Right ventricle myocardium inferior (tissue), 1 donor: Measurements from ENCODE around the gene ZBTB25. TPM values are rescaled to one million over a fixed set of nuclear protein-coding genes. Genes with fewer than 3 reads are reported as not detected.

Experiments used
- ATAC-seq: fragments of 200-7000 bp; cut with Tn5 transposase; one replicate; pipeline ENCODE4 v1.9.1; 2020; ENCODE audit warnings: mild to moderate bottlenecking, moderate library complexity
- DNase-seq: peaks from one replicate; pipeline ENCODE4 v3.0.0; 2021; ENCODE audit errors: missing footprints
- intact Hi-C: fragments of 100-400 bp; cut with DNase I; formaldehyde crosslinking; loops from one replicate; pipeline ENCODE4 v1.11.0; 2022
- total RNA-seq: library from RNA; stranded (reverse); fragmentation: NEBNext Ultra II Directional; extraction: Animal tissue kit (Norgen Biotek cat#: 25700); gene quantifications from one replicate; pipeline ENCODE4 v1.2.1, GENCODE V29; 2021
- donor health status: DM: no; HTN: yes; CAD: no; lungs with severe emphysema.

Gene ZBTB25
- total RNA-seq, 1 donor from 2014 or later, result 17.6 TPM

DNA sequence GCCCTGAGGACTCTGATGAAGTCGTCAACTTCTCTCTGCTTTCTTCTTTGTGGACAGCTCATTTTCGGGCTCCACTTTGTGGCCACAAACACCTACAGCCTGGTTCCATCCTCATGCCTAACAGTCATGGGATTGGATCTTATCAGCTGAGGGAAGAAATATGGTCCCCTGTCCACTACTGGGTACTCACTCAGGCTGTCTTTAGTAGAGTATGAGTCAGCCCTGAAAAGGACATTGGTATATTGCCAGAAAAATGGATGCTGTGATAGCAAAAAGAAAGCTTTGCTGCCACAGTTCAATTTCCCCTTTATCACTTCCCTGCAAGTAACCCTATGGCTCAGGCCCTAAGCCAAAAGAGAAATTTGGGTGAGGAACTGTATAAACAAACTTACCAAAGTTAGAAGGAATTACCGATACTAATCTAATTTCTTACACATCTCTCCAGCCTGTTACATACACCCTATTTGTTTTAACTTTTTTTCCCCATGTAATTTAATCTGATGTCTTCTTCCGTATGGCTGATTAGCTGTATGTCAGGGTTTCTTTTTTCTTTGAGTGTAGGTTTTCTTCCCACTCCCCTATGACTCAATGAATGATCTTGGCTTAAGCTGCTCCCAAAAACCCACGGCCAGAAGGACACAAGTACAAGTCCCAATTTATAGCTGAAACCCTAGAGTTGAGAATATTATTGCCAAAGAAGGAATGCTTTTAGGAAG, 86.4 kb downstream of the ZBTB25 start:
- DNase-seq, result no peak
- intact Hi-C loops, result no loop called here
- peak; percentile 39 for ATAC-seq

DNA sequence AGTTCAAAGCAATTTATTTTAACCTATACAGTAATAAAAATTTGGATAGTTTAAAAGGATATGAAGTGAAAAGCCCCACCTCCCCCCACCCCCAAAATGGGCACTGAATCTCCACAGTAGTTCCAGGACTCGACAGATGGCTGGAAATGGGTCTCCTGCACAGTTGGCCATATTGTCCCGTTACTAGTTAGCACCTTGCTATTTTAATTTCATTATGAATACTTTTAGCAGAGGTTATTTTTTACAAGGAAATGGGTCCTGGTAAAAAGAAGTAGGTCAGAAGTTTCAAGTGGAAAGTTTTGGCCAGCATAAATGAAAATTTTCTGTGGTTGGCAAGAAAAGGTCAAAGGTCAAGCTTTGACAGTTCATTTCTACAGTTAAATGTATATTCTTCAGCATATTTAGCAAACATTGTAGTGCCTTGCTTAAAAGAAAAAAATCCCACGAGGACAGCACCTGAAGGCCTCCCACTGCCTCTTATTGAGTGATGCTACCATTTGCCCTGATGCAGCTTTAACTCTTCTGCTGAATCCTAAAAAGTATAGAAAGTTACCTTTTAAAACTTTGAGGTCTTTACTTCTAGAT, 87.2 kb downstream of the ZBTB25 start:
- DNase-seq (no peak), ATAC-seq (no peak)
- intact Hi-C loops, result no loop called here

GRCh38 chr14:64412237-64412636, 91.4 kb downstream of the ZBTB25 start:
- no peak for ATAC-seq
- intact Hi-C loops, result no loop called here
- no peak for DNase-seq

DNA sequence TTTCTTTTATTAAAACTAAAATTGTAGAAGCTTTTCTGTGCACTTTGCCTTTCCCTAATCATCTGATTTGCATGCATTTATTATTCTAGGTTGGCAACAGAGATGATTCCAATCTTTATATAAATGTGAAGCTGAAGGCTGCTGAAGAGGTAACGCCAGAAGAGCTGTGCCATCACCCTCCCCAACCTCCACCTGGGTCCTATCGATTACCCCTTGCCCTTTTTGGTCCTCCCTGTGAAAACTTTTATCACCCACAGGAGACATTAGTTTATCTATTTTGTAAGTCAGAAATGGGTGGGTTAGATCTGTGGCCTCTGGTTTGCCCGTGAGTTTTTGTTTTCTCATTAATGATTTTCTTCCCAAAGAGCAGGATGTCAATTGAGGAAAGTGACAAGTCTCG, 92.6 kb downstream of the ZBTB25 start:
- DNase-seq, result no peak
- ATAC-seq, result no peak
- intact Hi-C loops, result no loop called here

GRCh38 chr14:64410084-64410774, 93.4 kb downstream of the ZBTB25 start:
- ATAC-seq (no peak), DNase-seq (no peak)
- intact Hi-C loops, result no loop called here

DNA sequence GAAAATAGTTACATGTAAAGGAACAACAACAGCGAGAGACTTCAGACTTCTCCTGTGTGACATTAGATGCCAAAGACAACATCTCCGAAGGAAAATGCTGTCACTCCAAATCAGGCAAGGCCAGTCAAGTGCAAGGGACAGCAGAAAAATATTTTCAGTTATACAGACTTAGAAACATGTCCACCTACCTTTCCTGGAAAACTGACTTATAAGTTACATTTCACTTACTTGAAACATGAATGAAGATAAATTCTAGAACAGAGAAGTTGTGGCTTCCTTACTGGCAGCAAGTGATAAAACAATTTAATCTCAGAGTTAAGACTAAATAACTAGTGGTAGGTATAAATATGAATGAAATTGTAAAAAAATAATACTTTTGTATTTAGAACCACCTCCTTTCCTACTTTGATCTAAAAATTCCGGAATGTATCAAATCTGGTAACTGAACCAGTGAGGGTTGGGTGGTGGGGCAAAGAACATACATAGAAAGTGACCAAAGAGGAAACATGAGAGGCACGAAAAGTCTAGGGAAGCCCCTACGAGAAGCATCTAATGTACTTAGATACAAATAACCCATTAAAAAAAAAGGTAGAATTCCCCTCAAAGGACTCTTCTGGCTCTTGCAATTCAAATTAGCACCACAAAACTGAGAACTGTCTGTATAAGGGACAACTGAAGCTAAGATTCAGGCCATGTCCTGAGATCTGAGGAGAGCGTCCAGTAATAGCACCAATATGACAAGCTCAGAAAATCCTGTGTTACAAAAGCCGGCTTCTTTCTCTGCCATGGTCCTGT, 94.3 kb downstream of the ZBTB25 start:
- ATAC-seq, result no peak
- no peak for DNase-seq
- intact Hi-C loops, result no loop called here

DNA sequence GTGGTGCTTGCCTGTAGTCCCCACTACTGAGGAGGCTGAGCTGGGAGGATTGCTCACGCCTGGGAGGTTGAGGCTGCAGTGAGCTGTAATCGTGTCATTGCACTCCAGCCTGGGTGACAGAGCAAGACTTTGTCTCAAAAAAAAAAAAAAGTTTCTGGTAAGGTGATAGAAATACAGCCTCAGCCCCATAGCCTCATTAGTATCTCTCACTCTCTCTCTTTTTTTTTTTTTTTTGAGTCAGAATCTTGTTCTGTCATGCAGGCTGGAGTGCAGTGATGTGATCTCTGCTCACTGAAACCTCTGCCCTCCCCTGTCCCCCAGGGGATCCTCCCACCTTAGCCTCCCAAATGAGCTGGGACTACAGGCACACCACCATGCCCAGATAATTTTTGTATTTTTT, 96.3 kb downstream of the ZBTB25 start:
- DNase-seq (no peak), ATAC-seq (no peak)
- intact Hi-C loops, result no loop called here

DNA sequence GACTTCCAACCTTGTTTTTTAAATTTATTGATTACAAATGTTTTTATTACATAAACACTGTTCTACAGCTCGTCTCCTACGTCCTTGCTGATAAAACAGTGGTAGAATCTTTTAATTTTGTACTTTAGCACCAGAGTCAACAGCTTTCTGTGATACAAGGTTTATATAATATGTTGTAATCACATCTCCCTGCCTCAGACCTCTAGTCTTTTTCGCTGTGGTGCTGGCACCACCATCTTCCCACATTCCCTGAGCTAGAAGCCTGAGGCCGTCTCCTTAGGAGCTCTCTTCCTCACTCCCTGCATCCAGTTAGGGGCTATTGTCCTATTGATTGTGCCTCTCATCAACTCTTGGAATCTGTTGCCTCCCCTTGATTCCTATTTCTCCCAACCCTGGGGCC, 98.3 kb downstream of the ZBTB25 start:
- ATAC-seq (no peak), DNase-seq (no peak)
- intact Hi-C loops, result no loop called here

DNA sequence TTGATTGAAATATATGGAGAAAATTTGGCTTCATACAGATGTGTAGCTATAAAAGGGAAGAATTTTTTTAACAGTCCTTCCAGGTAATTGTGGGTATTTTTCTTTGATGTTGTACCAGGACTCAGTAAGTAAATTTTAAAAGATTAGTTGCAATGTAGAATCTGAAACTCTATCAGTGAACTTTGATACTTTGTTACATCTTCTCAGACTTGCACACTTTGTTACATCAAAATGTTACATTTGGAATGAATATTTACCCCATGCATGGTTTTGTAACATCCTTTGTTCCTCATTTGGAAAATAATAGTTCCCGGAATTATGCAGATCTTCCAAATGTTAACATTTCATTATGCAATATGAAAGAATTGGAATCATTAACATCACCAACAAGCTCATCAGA, 101.7 kb downstream of the ZBTB25 start:
- no peak for DNase-seq
- no peak for ATAC-seq
- intact Hi-C loops, result no loop called here

- DNase-seq (no peak), ATAC-seq (peak; percentile 68)
- intact Hi-C loops, result no loop called here
Observed at GRCh38 chr14:64400829-64401459, 102.7 kb downstream of the ZBTB25 start.

Other genes starting within 250 kb of the ZBTB25 start
- 0.78 TPM for gene ESR2, start 209.5 kb downstream of the ZBTB25 start, total RNA-seq
- 58.1 TPM for gene MTHFD1, start 115.5 kb downstream of the ZBTB25 start, total RNA-seq
- 0.16 TPM for gene AKAP5, start 38.3 kb downstream of the ZBTB25 start, total RNA-seq
- 22.3 TPM for gene ZBTB1, start 932 bp upstream of the ZBTB25 start, total RNA-seq
- 15.2 TPM for gene HSPA2, start 36.9 kb upstream of the ZBTB25 start, total RNA-seq
- gene PPP1R36, start 46.1 kb upstream of the ZBTB25 start, total RNA-seq, result not detected
- gene PLEKHG3, start 200.6 kb upstream of the ZBTB25 start, total RNA-seq, result 19.6 TPM